ENCODE data around the gene TMTC1.

The TMTC1 gene

DNA sequence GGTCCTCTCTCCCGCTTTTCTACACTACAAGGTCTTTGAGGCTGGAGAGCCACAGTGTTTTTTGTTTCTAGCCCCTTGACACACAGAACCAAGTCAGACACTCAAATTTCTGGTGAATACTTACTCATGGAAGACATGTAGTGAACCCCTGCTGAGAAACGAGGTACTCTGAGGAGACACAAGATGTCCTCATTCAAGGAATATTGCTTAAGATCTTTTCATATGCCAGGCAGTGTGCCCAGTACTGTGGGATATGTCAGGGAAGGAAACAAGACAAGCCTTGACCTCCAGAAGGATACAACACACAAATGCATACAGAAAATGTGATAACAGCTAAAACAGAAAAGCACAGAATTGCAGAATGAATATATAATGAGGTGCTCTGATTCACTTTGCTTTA lies 75.9 kb downstream of the TMTC1 start:
- no peak for DNase-seq

GRCh38 chr12:29706311-29706710 lies 77.4 kb downstream of the TMTC1 start:
- DNase-seq: no peak

GRCh38 chr12:29703528-29703927 lies 80.2 kb downstream of the TMTC1 start:
- no peak for DNase-seq

GRCh38 chr12:29702972-29703371 lies 80.8 kb downstream of the TMTC1 start:
- DNase-seq: no peak

- DNase-seq: no peak
Measured at GRCh38 chr12:29702222-29702621, 81.5 kb downstream of the TMTC1 start.

DNA sequence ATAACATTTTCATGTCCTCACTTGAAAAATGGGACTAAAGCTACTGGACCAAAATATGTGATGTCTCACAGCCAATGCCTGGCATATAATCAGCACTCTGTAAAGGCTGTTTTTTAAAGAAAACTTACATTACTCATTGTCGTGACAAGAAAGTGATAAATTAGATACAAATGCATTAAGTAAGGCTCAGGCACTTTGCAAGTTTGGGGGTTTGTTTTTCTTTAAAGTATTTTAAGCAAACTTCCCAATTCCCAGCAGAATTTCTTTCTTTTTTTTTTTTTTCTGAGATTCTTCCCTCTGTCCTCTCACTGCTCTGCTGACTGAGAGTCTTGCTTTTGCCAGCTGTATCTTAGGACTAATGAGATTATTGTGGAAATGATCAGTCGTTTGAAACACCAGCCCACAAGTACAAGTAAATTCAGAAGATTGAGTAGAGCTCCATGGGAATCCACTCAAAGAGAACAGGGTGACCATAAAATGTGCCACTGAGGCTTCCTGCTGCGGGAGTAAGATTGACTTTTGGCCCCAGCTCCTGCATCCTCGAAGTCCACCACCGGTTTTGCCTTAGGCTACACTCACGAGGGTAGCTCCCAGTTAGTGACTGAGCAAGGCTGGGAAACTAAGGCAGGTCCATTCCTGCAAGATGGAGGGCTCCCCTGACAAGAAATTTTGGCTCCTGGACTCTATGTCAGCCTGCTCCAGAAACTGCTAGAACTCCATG lies 82.8 kb downstream of the TMTC1 start:
- no peak for DNase-seq

- no peak for DNase-seq
Measured at GRCh38 chr12:29698756-29699155, 85.0 kb downstream of the TMTC1 start.

- no peak for DNase-seq
Measured at GRCh38 chr12:29695800-29696199, 87.9 kb downstream of the TMTC1 start.

DNA sequence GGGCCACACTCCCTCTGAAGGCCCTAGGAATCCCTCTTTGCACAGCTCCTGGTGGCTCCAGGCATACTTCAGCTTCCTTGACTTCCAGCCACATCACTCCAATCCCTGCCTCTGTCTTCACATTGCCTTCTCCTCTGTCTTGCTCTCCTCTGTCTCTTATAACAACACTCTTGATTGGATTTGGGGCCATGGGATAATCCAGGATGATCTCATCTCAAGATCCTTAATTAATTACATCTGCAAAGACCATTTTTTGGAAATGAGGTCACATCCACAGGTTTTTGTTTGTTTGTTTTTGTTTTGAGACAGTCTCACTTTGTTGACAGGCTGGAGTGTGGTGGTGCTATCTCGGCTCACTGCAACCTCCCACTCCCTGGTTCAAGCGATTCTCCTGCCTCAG lies 88.7 kb downstream of the TMTC1 start:
- DNase-seq: no peak

DNA sequence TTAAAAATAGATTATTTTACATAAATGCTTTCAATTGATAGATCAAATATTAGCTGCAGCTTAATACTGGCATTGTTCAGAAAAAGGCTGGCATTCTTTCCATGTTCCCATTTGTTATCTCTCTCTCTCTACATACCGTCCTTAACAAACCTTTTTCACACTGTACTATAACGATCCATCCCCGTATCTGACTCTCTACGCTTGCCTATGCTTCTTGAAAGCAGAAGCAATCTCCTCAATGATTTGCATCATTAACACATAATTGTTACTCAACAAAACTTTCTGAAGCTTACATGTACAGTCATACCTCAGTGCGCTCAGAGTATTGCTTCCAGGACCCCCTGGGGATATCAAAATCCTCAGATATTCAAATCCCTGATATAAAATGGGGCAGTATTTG lies 89.7 kb downstream of the TMTC1 start:
- DNase-seq: no peak

- DNase-seq: no peak
Measured at GRCh38 chr12:29692237-29692636, 91.5 kb downstream of the TMTC1 start.

DNA sequence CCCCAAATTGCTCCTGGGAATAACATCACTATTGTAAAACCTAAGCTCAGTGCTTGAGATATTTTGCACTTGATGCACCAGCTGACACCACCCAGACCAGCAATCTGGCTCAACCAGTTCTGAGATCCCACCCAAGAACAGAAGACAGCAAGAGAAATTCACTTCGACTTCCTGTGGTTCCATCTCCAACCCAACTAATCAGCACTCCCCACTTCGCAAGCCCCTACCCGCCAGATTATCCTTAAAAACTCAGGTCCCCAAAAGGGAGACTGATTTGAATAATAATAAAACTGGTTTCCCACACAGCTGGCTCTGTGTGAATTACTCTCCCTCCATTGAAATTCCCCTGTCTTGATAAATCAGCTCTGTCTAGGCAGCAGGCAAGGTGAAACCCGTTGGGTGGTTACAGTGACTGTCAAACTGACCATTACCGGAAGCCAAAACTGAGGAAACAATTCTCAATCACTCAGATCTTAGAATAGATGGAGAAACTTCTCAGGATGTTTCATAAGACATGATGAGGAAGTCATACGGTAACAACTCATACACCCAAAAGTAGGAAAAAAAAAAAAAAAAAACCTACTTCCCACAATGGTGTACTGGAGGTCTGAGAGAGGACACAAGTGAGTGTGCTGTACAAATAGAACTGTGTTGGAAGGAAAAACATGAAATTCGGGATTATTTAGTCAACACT lies 92.4 kb downstream of the TMTC1 start:
- DNase-seq: no peak

DNA sequence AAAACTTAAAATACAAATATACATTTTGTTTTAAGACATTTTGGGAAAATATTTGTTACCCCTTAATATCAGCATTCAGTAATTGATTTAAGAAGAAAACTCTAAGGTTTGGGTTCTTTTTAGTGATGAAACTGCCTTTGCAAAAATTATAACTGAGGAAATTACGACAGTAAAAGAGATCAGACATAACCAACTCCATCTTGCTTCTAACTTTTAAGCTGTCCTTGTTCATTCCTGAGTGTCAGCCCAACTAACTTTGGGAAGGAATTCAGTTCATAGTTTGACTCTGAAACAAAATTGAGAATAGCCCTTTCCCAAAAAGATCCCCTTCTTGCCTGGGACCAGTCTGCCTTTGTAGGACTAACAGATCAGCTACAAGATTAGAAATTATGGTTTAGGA lies 93.0 kb downstream of the TMTC1 start:
- no peak for DNase-seq

- no peak for DNase-seq
Measured at GRCh38 chr12:29688914-29689313, 94.8 kb downstream of the TMTC1 start.

- DNase-seq: no peak
Measured at GRCh38 chr12:29682088-29682487, 101.7 kb downstream of the TMTC1 start.

DNA sequence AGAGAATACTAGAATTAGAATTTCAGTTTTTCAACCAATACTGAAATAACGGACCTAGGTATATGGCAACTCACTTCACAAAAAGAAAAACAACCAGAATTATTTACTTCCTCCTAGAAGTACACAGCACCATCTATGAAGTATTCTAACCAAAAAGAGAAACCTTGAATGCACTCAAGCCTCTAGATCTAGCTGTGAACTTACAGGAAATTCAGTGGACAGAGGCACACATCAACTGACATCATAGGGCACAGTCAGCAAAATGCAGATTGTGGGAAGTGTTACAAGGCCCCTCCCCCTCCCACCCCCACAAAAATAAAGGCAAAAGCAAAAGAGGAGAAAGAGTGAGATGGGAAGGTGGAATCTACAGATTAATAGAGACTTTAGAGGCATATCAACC lies 102.4 kb downstream of the TMTC1 start:
- DNase-seq: no peak

DNA sequence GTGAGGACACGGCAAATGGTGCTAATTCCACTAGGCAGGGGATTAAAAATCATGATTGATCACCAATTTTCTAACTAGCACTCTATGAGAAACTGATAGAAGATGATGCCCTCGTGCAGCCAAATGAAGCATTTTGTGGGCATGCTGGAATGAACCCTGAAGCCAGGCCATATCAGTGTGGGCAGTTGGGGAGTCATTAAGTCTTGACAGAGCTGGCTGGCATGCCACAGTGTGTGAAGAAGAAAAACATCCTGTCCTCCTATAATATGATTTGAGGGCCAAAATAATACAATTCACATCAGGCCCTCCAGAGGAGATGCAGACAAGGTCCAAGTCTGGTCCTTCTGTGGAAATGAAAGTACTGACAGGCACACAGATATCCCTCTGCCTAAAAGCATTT lies 107.1 kb downstream of the TMTC1 start:
- DNase-seq: no peak

GRCh38 chr12:29674463-29674862 lies 109.3 kb downstream of the TMTC1 start:
- DNase-seq: no peak

GRCh38 chr12:29673346-29673745 lies 110.4 kb downstream of the TMTC1 start:
- DNase-seq: no peak

DNA sequence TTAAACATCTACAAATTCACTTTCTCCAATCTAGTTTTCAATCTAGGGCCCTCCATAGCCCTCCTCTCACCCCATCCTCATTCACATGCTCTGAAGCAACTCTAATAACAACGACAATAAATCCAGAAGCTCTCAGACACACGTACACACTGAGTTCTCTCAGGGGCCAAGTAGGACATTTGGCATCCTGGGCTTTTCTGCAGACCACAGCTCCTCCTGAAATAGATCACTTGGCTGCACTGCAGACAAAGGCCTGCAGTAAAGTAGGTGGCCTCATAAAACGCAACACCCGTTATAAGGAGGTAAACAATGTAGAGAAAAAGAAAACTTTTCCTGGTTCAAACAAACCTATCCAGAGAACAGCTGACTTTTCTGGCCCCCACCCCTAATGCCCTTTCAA lies 111.2 kb downstream of the TMTC1 start:
- DNase-seq: no peak

GRCh38 chr12:29671742-29672141 lies 112.0 kb downstream of the TMTC1 start:
- DNase-seq: no peak

- no peak for DNase-seq
Measured at GRCh38 chr12:29667011-29667410, 116.7 kb downstream of the TMTC1 start.

DNA sequence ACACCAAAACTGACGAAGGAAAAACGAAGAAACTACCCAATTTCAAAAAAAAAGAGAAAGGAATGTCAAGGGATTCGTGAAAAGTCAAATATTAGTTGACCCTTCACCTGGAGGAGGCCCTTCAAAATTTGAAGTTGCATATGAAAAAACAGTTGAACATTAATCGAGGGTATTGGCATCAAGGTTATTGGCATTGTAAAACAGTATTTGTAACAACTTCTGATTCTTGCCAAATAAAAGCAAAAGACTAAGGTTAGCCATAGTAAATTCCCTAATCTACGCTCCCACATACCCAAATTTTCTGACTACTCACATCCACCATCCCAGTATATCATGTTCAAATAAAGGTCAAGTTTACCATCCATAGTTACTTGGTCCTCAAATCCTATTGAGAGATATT lies 118.6 kb downstream of the TMTC1 start:
- no peak for DNase-seq

- DNase-seq: no peak
Measured at GRCh38 chr12:29662734-29663323, 120.9 kb downstream of the TMTC1 start.

- DNase-seq: no peak
Measured at GRCh38 chr12:29660847-29661246, 122.9 kb downstream of the TMTC1 start.

Measured in NCI-H2171 (cell line).